Islet precursor cell (in vitro differentiated cells): ENCODE results near the gene PSMB8.
"Not testable (repeated sequence)": the region's sequence is repeated elsewhere in the genome, so short reads cannot be mapped to it uniquely, and the experiment has no call there.

ENCODE experiments used
- DNase-seq: peaks from one replicate; pipeline ENCODE4 v3.0.0-alpha.2; 2018

PSMB8 gene

GRCh38 chr6:32843979-32844838, at the start of gene PSMB8:
TSS of gene PSMB8 (minus strand) at chr6:32844047. CDS start at chr6:32843996, 51 bp downstream.
- DNase-seq = peak; percentile 97

GRCh38 chr6:32890831-32891230, 47.0 kb upstream of the PSMB8 start:
- DNase-seq = no peak

- no peak for DNase-seq
Observed at GRCh38 chr6:32889533-32889932, 45.7 kb upstream of the PSMB8 start.

GRCh38 chr6:32888576-32888975, 44.7 kb upstream of the PSMB8 start:
- DNase-seq = no peak

- no peak for DNase-seq
Observed at GRCh38 chr6:32887616-32888015, 43.8 kb upstream of the PSMB8 start.

GRCh38 chr6:32886681-32887383, 43.0 kb upstream of the PSMB8 start:
- no peak for DNase-seq

- DNase-seq = no peak
Observed at GRCh38 chr6:32885698-32886286, 41.9 kb upstream of the PSMB8 start.

GRCh38 chr6:32883789-32884188, 39.9 kb upstream of the PSMB8 start:
- no peak for DNase-seq

- DNase-seq = no peak
Observed at GRCh38 chr6:32882879-32883250, 39.0 kb upstream of the PSMB8 start.

GRCh38 chr6:32880962-32881361, 37.1 kb upstream of the PSMB8 start:
- not testable (repeated sequence) for DNase-seq

GRCh38 chr6:32879691-32880090, 35.8 kb upstream of the PSMB8 start:
- DNase-seq = no peak

- no peak for DNase-seq
Observed at GRCh38 chr6:32876603-32877002, 32.8 kb upstream of the PSMB8 start.

- DNase-seq = not testable (repeated sequence)
Observed at GRCh38 chr6:32873947-32874346, 30.1 kb upstream of the PSMB8 start.

GRCh38 chr6:32868257-32868788, 24.5 kb upstream of the PSMB8 start:
- peak; percentile 73 for DNase-seq

- DNase-seq = no peak
Observed at GRCh38 chr6:32867554-32868256, 23.9 kb upstream of the PSMB8 start.

GRCh38 chr6:32867022-32867477, 23.2 kb upstream of the PSMB8 start:
- no peak for DNase-seq

GRCh38 chr6:32865724-32866443, 22.0 kb upstream of the PSMB8 start:
- DNase-seq = no peak

- DNase-seq = no peak
Observed at GRCh38 chr6:32862725-32863124, 18.9 kb upstream of the PSMB8 start.

- no peak for DNase-seq
Observed at GRCh38 chr6:32860674-32861073, 16.8 kb upstream of the PSMB8 start.

GRCh38 chr6:32858194-32858593, 14.3 kb upstream of the PSMB8 start:
- no peak for DNase-seq

GRCh38 chr6:32857156-32857891, 13.5 kb upstream of the PSMB8 start:
- no peak for DNase-seq
